ENCODE results near the gene MYOG. TPM values are rescaled to one million over a fixed set of nuclear protein-coding genes. Genes with fewer than 3 reads are reported as not detected.

The MYOG gene
- not detected for total RNA-seq

DNA sequence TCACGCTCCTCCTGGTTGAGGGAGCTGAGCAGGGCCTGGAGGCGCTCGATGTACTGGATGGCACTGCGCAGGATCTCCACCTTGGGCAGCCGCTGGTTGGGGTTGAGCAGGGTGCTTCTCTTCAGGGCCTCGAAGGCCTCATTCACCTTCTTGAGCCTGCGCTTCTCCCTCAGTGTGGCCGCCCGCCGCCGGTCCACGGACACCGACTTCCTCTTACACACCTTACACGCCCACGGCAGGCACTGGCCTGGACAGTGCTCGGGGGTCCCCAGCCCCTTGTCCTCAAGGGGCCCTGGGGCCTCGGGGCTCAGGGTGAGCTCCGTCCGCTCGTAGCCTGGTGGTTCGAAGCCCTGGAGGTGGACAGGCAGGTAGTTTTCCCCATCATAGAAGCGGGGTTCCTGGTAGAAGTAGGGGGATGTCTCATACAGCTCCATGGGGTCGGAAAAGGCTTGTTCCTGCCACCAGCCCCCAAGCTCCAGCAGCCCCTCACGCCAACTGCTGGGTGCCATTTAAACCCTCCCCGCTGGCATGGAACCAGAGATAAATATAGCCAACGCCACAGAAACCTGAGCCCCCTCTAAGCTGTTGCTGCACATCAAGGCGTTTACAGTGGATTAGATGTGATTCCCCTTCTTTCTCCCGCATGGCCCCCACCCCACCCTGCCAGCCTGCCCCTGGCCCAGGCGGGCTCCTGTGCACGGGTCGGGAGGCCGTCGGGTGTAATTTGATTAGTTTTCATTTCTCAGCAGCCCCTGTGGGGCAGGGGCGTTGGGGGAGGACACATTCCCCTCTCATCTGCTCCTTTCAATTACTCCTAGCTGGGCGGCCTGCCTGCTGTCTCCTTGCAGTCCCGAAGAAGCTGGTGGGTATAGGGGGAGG is at the start of gene MYOG:
TSS of gene MYOG (minus strand) at position 485 of the 879 bp plus-strand sequence. CDS start at position 434, 51 bp downstream.
- no peak within 1 kb of the TSS for H3K4me3 ChIP-seq
- H3K27ac ChIP-seq: no peak within 1 kb of the TSS
- DNase-seq (ENCODE audit: extremely low spot score in 2 of 2): peak; percentile 60 to 87
- TF ChIP-seq, protein P1, sequence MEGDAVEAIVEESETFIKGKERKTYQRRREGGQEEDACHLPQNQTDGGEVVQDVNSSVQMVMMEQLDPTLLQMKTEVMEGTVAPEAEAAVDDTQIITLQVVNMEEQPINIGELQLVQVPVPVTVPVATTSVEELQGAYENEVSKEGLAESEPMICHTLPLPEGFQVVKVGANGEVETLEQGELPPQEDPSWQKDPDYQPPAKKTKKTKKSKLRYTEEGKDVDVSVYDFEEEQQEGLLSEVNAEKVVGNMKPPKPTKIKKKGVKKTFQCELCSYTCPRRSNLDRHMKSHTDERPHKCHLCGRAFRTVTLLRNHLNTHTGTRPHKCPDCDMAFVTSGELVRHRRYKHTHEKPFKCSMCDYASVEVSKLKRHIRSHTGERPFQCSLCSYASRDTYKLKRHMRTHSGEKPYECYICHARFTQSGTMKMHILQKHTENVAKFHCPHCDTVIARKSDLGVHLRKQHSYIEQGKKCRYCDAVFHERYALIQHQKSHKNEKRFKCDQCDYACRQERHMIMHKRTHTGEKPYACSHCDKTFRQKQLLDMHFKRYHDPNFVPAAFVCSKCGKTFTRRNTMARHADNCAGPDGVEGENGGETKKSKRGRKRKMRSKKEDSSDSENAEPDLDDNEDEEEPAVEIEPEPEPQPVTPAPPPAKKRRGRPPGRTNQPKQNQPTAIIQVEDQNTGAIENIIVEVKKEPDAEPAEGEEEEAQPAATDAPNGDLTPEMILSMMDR (IDR thresholded peaks at IDR 0.05): no peak
- no peak for TF ChIP-seq POLR2AphosphoS5 (IDR thresholded peaks at IDR 0.05; ENCODE audit: insufficient read depth in 1 of 2, low read depth in 1 of 2)
- TF ChIP-seq POLR2A (IDR thresholded peaks at IDR 0.05): no peak
- H3K9me3 ChIP-seq: no peaks in the 10 kb centered on the region
- H3K4me1 ChIP-seq: no peaks in the 10 kb centered on the region
- no peaks in the 10 kb centered on the region for H3K36me3 ChIP-seq
- no peaks in the 10 kb centered on the region for H3K27me3 ChIP-seq
- intact Hi-C loops (cut with DNase I): no loop called here

DNA sequence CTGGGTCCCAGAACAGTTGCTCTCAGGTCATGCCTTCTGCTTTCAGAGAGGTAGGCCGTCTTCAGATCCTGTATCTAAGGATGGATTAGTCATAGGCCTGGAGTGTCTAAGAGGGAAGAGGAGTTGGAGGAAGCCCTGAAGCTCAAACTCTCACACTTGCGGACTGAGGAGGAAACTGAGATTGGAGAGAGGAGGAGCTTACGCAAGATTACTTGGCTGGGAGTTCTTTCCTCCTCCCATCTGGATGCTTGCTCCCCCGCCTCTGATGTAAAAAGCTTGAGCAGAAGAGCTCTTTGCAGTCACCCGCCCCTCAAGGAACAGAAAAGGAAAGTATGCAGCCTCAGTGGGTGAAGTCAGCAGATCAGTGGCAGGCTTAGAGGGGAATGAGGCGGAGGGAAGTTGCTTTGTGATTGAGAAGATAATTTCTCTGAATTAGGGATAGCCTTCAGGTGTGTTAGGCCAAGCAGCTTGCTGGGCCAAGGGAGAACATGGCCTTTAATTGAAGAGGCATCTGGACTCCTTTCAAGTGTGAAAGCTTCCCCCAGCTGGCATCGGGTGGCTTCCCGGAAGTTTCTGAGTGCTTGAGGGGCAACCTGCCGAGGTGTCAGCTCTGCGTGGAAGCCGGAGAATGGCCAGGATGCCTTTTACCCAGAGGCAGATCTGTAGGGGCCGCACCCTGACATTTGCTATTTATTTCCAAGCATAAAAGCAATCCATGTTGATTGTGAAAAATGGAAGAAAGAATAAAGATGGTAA is 48.3 kb upstream of the MYOG start:
- H3K9me3 ChIP-seq: no peaks in the 10 kb centered on the region
- H3K36me3 ChIP-seq: no peaks in the 10 kb centered on the region
- TF ChIP-seq, protein P1 (IDR thresholded peaks at IDR 0.05): no peak
- TF ChIP-seq POLR2AphosphoS5 (IDR thresholded peaks at IDR 0.05; ENCODE audit: insufficient read depth in 1 of 2, low read depth in 1 of 2) (no peak), POLR2A (IDR thresholded peaks at IDR 0.05) (no peak)
- no peak overlapping the region for H3K4me3 ChIP-seq
- no peaks in the 10 kb centered on the region for H3K27me3 ChIP-seq
- H3K4me1 ChIP-seq: peaks cover under 1% of the 10 kb centered on the region
- H3K27ac ChIP-seq: peak overlapping the region; percentile 22
- DNase-seq (ENCODE audit: extremely low spot score in 2 of 2): no peak
- intact Hi-C loops (cut with DNase I): no loop called here

DNA sequence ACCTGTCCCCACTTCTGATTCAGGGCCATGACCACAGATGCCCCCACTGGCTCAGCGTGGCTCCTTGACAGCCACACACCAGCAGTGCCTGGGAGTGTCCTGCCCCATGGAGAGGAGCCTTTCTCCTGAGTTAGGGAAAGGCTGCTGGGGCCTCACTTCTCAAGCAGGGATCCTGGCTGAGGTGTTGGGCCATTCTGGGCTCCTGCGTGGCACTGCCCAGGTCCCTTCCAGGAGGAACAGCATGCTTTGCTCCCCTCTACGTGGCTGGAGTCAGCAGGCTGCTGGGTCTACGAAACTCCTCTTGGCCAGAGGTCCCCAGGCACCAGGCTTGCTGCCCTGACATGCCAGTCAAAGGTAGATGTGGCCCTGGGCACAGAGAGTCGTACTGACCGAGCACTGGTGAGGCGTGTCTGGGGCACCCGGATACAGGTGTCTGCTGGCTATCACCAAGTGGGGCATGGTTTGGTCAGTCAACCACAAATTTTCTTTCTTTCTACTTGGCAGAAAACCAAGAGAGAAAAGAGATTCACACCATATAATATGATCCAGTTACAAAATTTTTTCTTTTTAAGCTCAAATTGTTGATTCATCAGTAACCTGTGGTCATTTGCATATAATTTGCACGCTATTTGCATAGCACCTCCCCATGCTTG is 45.9 kb upstream of the MYOG start:
- H3K27me3 ChIP-seq: no peaks in the 10 kb centered on the region
- peaks cover 25% of the 10 kb centered on the region for H3K4me1 ChIP-seq
- no peaks in the 10 kb centered on the region for H3K9me3 ChIP-seq
- H3K4me3 ChIP-seq: no peak overlapping the region
- TF ChIP-seq, protein P1 (IDR thresholded peaks at IDR 0.05): no peak
- TF ChIP-seq POLR2AphosphoS5 (IDR thresholded peaks at IDR 0.05; ENCODE audit: insufficient read depth in 1 of 2, low read depth in 1 of 2) (no peak), POLR2A (IDR thresholded peaks at IDR 0.05) (no peak)
- H3K36me3 ChIP-seq: no peaks in the 10 kb centered on the region
- H3K27ac ChIP-seq: no peak overlapping the region
- intact Hi-C loops (cut with DNase I): no loop called here
- no peak for DNase-seq (ENCODE audit: extremely low spot score in 2 of 2)

DNA sequence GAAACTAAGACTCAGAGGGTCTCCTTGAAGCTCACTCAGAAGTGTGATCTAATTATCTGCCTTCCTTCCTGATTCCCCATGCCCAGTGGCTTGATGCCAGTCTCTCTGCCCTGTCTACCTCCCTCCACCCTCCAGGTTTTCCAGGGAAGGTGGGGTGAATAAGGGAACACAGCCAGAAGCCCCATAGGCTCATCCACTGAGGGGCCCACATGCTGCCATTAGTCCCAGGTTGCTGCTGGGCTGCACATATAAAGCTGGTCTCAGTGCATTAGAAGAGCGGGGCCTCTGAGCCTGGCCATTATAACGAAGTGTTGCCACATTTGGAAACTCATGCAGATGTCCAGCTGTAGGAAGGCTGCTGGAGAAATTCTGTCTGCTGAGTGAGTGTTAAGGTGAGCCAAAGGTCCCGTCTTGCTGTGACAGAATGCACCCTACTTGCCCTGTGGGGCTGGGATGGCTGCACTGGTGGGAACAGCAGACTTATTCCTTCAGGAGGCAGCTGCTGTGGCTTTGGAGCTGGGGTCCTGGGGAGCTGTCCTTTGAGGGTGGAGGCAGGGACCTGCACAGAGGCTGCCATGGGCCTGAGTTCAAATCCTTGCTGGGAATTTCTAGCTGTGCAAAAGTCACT is 44.7 kb upstream of the MYOG start:
- DNase-seq (ENCODE audit: extremely low spot score in 2 of 2): no peak
- no peak overlapping the region for H3K27ac ChIP-seq
- peaks cover 28% of the 10 kb centered on the region for H3K4me1 ChIP-seq
- TF ChIP-seq, protein P1 (IDR thresholded peaks at IDR 0.05): no peak
- TF ChIP-seq POLR2AphosphoS5 (IDR thresholded peaks at IDR 0.05; ENCODE audit: insufficient read depth in 1 of 2, low read depth in 1 of 2): no peak
- TF ChIP-seq POLR2A (IDR thresholded peaks at IDR 0.05): no peak
- no peaks in the 10 kb centered on the region for H3K9me3 ChIP-seq
- intact Hi-C loops (cut with DNase I): no loop called here
- no peaks in the 10 kb centered on the region for H3K36me3 ChIP-seq
- no peaks in the 10 kb centered on the region for H3K27me3 ChIP-seq
- no peak overlapping the region for H3K4me3 ChIP-seq
